Stomach (tissue), 9 donors: ENCODE data around the gene SYNPR. TPM values are rescaled to one million over a fixed set of nuclear protein-coding genes. Genes with fewer than 3 reads are reported as not detected.

Experiments
- DNase-seq, 2 donors: peaks; one replicate each; pipeline versions ENCODE4 v3.0.0 to v3.0.0-alpha.2; 2013 to 2019
- H3K27ac ChIP-seq, 5 donors: fragments of 200-600 bp in 4 of 5; sonication (generic) in 4 of 5; one replicate each; pipeline ENCODE4 v1.5.1; 2013 to 2019; ENCODE audit warnings: mild to moderate bottlenecking in 1 of 5, moderate library complexity in 1 of 5
- H3K27me3 ChIP-seq, 3 donors: fragments of 200-600 bp; sonication (generic); one replicate each; pipeline ENCODE4 v1.5.1; 2017 to 2019; ENCODE audit warnings: mixed run types in 1 of 3
- H3K36me3 ChIP-seq, 4 donors: fragments of 200-600 bp; sonication (generic); 1 replicate in 3 of 4; 2 replicates in 1 of 4; pipeline ENCODE4 v1.5.1; 2016 to 2019
- H3K4me1 ChIP-seq, 4 donors: fragments of 200-600 bp; sonication (generic); one replicate each; pipeline ENCODE4 v1.5.1; 2016 to 2019
- H3K4me3 ChIP-seq, 4 donors: fragments of 200-600 bp; sonication (generic) in 3 of 4; one replicate each; pipeline ENCODE4 v1.5.1; 2016 to 2019; ENCODE audit warnings: mild to moderate bottlenecking in 1 of 4
- H3K9me3 ChIP-seq, 4 donors: fragments of 200-600 bp; sonication (generic); one replicate each; pipeline ENCODE4 v1.5.1; 2016 to 2019
- CTCF ChIP-seq, 7 experiments: fragments of 450-650 bp in 4 of 7; fragments of 200-600 bp in 3 of 7; sonication (generic) in 3 of 7; IDR thresholded peaks; one replicate each; pipeline ENCODE4 v1.5.1; 2016 to 2019; ENCODE audit warnings: antibody characterized with exemption in 7 of 7, control low read depth in 2 of 7, mild to moderate bottlenecking in 1 of 7
- EP300 ChIP-seq: sonication (generic); formaldehyde crosslinking; IDR thresholded peaks from one replicate; pipeline ENCODE4 v1.6.1; 2017; ENCODE audit warnings: antibody characterized with exemption
- POLR2A ChIP-seq, 4 donors: fragments of 450-650 bp; IDR thresholded peaks; one replicate each; pipeline ENCODE4 v1.6.1; 2016; ENCODE audit warnings: antibody characterized with exemption in 4 of 4, control low read depth in 2 of 4, mild to moderate bottlenecking in 1 of 4, moderate library complexity in 1 of 4
- POLR2AphosphoS5 ChIP-seq, 3 donors: sonication (generic); formaldehyde crosslinking; IDR thresholded peaks; one replicate each; pipeline ENCODE4 v1.6.1; 2016; ENCODE audit warnings: antibody characterized with exemption in 3 of 3
- WGBS, 5 donors: extraction: QIAGEN DNeasy Blood & Tissue Kit in 3 of 5; methylation state at CpG; one replicate each; pipeline versions ENCODE4 v1.1.5 to v1.1.7; 2013 to 2018; 5-methylcytosine and 5-hydroxymethylcytosine counted together
- intact Hi-C: fragments of 100-400 bp; cut with DNase I; formaldehyde crosslinking; loops from one replicate; pipeline ENCODE4 v1.15.1; 2023; ENCODE audit warnings: low total_unique reads
- polyA plus RNA-seq, 3 donors: library from polyadenylated mRNA; stranded (reverse); fragments of 200-250 nt; gene quantifications; one replicate each; pipeline ENCODE4 v1.2.3, GENCODE V29; 2013
- total RNA-seq, 5 donors: library from RNA; depleted of rRNA; stranded (reverse); fragments of >200 nt; gene quantifications; one replicate each; pipeline versions ENCODE4 v1.1.0 to v1.2.3, GENCODE V29; 2014 to 2016
- donor health status: healthy with polysubstance abuse.
- donor health status: Bipolar disorder and iron deficiency.
- donor health status: healthy.

Gene SYNPR
- total and polyA plus RNA-seq, 8 donors = 0.13 to 1.7 (median 0.31) TPM; not detected in 3

DNA sequence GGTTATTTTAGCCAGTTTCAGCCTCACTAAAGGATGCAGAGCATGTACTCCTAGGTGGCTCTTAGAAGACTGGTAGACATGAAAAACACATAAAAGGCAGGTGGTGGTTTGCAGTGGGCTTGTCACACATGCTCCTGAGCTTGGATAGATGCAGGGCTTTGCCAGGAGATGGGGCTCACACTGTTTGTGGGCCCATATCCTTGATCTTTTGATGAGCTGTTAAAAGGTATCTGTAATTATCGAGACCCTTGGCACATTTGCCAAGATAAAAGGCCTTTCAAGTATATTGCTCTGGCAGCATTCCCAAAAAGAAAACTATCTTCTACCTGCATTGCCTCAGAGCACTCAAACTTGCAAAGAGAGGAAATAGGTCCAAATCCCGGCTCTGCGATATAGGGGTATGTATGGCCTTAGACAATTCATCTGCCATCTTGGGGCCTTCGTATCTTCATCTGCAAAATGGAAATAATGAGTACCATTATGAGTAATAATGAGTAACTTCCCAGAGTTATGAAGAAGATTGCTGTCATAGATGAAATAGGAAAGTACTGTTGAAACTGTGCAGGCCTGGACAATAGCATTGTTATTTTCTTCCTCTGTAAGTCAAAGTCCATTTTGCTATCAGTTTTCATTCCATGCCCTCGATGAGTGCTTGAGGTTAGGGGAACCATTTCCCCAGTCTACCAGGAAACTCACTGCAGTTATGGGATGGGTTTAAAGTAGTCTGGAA, 172.7 kb downstream of the SYNPR start:
- Histone ChIP-seq H3K27ac (peak overlapping the region in 1 of 5 donors; percentile 38), H3K9me3 (no peaks in the 10 kb centered on the region), H3K36me3 (no peaks in the 10 kb centered on the region), H3K27me3 (no peaks in the 10 kb centered on the region), H3K4me1 (no peaks in the 10 kb centered on the region), H3K4me3 (no peak overlapping the region)
- 55 to 72% (median 62%) methylated on average over 5 of the region's 5 CpGs for WGBS, 5 donors
- TF ChIP-seq CTCF (IDR thresholded peaks at IDR 0.05) (no peak), POLR2A (IDR thresholded peaks at IDR 0.05) (no peak), EP300 (no peak), POLR2AphosphoS5 (IDR thresholded peaks at IDR 0.05) (no peak)
- intact Hi-C loops = no loop called here
- peak in 1 of 2 donors; percentile 33 for DNase-seq

GRCh38 chr3:63456901-63457300, 178.8 kb downstream of the SYNPR start:
- H3K4me1 ChIP-seq = no peaks in the 10 kb centered on the region
- no peak overlapping the region for H3K4me3 ChIP-seq
- TF ChIP-seq POLR2AphosphoS5 (IDR thresholded peaks at IDR 0.05) (no peak), POLR2A (IDR thresholded peaks at IDR 0.05) (no peak), EP300 (no peak)
- no peaks in the 10 kb centered on the region for H3K27me3 ChIP-seq
- intact Hi-C loops = no loop called here
- 39 to 49% (median 48%) methylated on average over 6 of the region's 6 CpGs for WGBS, 5 donors
- DNase-seq = no peak
- H3K9me3 ChIP-seq = no peaks in the 10 kb centered on the region
- no peaks in the 10 kb centered on the region for H3K36me3 ChIP-seq
- H3K27ac ChIP-seq = no peak overlapping the region

DNA sequence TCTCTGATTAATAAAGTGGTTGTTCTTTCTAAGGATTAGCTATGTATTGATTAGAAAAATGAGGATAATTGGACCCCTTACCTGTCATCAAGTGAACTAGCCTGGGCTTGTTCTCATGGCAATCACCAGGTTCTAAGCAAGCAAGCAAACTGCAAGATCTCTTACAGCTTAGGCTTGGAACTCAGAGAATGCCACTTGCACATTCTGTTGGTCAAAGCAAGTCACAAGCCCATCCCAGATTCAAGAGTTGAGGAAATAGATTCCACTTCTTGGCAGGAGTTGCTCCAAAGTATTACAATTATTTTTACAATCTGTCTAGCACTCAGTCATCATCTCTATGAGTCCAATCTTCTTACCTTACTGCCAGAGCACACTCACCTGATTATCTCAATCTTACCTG, 180.3 kb downstream of the SYNPR start:
- no peaks in the 10 kb centered on the region for H3K9me3 ChIP-seq
- H3K4me1 ChIP-seq = no peaks in the 10 kb centered on the region
- no peak for DNase-seq
- no peak for TF ChIP-seq POLR2A (IDR thresholded peaks at IDR 0.05)
- no peak for TF ChIP-seq POLR2AphosphoS5 (IDR thresholded peaks at IDR 0.05)
- no peak for TF ChIP-seq EP300
- TF ChIP-seq CTCF (IDR thresholded peaks at IDR 0.05) = no peak
- H3K27me3 ChIP-seq = no peaks in the 10 kb centered on the region
- H3K27ac ChIP-seq = no peak overlapping the region
- intact Hi-C loops = no loop called here
- H3K36me3 ChIP-seq = no peaks in the 10 kb centered on the region
- H3K4me3 ChIP-seq = no peak overlapping the region

- DNase-seq = no peak
- no peak for TF ChIP-seq POLR2AphosphoS5 (IDR thresholded peaks at IDR 0.05)
- no peak for TF ChIP-seq EP300
- TF ChIP-seq CTCF (IDR thresholded peaks at IDR 0.05) = no peak
- no peak for TF ChIP-seq POLR2A (IDR thresholded peaks at IDR 0.05)
- no peaks in the 10 kb centered on the region for H3K4me1 ChIP-seq
- H3K4me3 ChIP-seq = no peak overlapping the region
- intact Hi-C loops = no loop called here
- H3K36me3 ChIP-seq = no peaks in the 10 kb centered on the region
- no peak overlapping the region for H3K27ac ChIP-seq
- no peaks in the 10 kb centered on the region for H3K27me3 ChIP-seq
- no peaks in the 10 kb centered on the region for H3K9me3 ChIP-seq
Observed at GRCh38 chr3:63462732-63463131, 184.6 kb downstream of the SYNPR start.

DNA sequence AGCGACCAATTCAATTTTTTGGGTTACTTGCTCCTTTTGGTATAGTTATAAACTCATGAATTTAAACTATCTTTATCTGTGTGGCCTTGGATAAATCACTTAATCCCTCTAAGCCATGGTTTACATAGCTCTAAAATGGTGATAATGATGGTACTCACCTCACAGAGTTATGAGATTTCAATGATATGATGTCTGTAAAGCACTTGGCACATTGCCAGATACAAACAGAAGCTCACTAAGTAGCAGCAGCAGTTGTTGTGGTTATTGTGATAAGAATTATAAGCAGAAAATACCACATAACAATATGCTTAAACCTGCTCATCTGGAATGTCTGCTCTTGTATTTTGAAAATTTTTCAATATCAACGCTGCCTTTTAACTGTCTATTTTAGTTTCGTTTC, 189.3 kb downstream of the SYNPR start:
- H3K4me1 ChIP-seq = no peaks in the 10 kb centered on the region
- WGBS, 5 donors = 61 to 86% (median 80%) methylated on average over 3 of the region's 3 CpGs
- H3K27ac ChIP-seq = no peak overlapping the region
- H3K36me3 ChIP-seq = no peaks in the 10 kb centered on the region
- intact Hi-C loops = no loop called here
- no peaks in the 10 kb centered on the region for H3K27me3 ChIP-seq
- no peak for DNase-seq
- no peaks in the 10 kb centered on the region for H3K9me3 ChIP-seq
- no peak overlapping the region for H3K4me3 ChIP-seq
- TF ChIP-seq CTCF (IDR thresholded peaks at IDR 0.05) (no peak), EP300 (no peak), POLR2AphosphoS5 (IDR thresholded peaks at IDR 0.05) (no peak), POLR2A (IDR thresholded peaks at IDR 0.05) (no peak)
